Mammary epithelial cell (primary cell): ENCODE data around the gene PDE2A.

ENCODE experiments used
- EZH2 ChIP-seq: IDR thresholded peaks from 2 replicates; pipeline ENCODE4 v1.6.1; 2012; ENCODE audit warnings: low read length, inconsistent platforms, borderline replicate concordance
- TF ChIP-seq, protein P1 (sequence below), 2 donors: IDR thresholded peaks in 1 of 2; conservative IDR thresholded peaks in 1 of 2; 2 replicates each; pipeline ENCODE4 v1.5.1; 2011 to 2012; ENCODE audit warnings: inconsistent platforms in 2 of 2, low read length in 2 of 2, mild to moderate bottlenecking in 2 of 2, control low read depth in 1 of 2, low read depth in 1 of 2; ENCODE audit not compliant: insufficient read depth in 1 of 2; ENCODE audit errors: extremely low read depth in 1 of 2

DNA sequence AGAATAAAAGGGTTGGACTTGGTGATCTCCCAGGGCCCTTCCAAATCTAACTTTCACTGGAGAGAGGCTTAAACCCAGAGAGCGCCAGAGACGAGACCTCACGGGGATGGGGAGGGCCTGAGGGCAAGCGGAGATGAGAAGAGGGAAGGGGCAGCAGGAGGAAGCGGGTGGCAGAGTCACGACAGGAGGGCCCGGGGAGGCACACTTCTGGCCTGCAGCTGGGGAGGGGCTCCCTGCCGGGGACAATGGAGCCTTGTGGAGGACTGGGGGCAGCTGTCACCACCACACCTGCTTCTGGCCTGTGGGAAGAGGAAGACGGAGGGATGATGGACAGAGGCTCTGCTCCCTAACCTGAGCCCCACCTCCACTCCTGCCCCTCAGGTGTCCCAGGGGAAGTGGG is 40.2 kb downstream of the PDE2A start:
- TF ChIP-seq, protein P1, sequence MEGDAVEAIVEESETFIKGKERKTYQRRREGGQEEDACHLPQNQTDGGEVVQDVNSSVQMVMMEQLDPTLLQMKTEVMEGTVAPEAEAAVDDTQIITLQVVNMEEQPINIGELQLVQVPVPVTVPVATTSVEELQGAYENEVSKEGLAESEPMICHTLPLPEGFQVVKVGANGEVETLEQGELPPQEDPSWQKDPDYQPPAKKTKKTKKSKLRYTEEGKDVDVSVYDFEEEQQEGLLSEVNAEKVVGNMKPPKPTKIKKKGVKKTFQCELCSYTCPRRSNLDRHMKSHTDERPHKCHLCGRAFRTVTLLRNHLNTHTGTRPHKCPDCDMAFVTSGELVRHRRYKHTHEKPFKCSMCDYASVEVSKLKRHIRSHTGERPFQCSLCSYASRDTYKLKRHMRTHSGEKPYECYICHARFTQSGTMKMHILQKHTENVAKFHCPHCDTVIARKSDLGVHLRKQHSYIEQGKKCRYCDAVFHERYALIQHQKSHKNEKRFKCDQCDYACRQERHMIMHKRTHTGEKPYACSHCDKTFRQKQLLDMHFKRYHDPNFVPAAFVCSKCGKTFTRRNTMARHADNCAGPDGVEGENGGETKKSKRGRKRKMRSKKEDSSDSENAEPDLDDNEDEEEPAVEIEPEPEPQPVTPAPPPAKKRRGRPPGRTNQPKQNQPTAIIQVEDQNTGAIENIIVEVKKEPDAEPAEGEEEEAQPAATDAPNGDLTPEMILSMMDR (conservative IDR thresholded peaks at IDR 0.05 in 1 of 2, IDR thresholded peaks at IDR 0.05 in 1 of 2; ENCODE audit: extremely low read depth in 1 of 2, insufficient read depth in 1 of 2, low read depth in 1 of 2, low read length in 2 of 2) = no peak
- no peak for TF ChIP-seq EZH2
